Glomerular endothelial cell (primary cell): ENCODE results near the gene SYCP2. TPM values are rescaled to one million over a fixed set of nuclear protein-coding genes. Genes with fewer than 3 reads are reported as not detected.
"Not testable (repeated sequence)": the region's sequence is repeated elsewhere in the genome, so short reads cannot be mapped to it uniquely, and the experiment has no call there.

ENCODE experiments used
- DNase-seq: peaks from one replicate; pipeline ENCODE4 v3.0.0-alpha.2; 2011; ENCODE audit warnings: low read depth, low spot score; ENCODE audit errors: extremely low read depth
- total RNA-seq: library from RNA; depleted of rRNA; stranded (reverse); fragments of >200 nt; gene quantifications from 2 replicates; pipeline ENCODE4 v1.2.3, GENCODE V29; 2015

Gene SYCP2, protein sequence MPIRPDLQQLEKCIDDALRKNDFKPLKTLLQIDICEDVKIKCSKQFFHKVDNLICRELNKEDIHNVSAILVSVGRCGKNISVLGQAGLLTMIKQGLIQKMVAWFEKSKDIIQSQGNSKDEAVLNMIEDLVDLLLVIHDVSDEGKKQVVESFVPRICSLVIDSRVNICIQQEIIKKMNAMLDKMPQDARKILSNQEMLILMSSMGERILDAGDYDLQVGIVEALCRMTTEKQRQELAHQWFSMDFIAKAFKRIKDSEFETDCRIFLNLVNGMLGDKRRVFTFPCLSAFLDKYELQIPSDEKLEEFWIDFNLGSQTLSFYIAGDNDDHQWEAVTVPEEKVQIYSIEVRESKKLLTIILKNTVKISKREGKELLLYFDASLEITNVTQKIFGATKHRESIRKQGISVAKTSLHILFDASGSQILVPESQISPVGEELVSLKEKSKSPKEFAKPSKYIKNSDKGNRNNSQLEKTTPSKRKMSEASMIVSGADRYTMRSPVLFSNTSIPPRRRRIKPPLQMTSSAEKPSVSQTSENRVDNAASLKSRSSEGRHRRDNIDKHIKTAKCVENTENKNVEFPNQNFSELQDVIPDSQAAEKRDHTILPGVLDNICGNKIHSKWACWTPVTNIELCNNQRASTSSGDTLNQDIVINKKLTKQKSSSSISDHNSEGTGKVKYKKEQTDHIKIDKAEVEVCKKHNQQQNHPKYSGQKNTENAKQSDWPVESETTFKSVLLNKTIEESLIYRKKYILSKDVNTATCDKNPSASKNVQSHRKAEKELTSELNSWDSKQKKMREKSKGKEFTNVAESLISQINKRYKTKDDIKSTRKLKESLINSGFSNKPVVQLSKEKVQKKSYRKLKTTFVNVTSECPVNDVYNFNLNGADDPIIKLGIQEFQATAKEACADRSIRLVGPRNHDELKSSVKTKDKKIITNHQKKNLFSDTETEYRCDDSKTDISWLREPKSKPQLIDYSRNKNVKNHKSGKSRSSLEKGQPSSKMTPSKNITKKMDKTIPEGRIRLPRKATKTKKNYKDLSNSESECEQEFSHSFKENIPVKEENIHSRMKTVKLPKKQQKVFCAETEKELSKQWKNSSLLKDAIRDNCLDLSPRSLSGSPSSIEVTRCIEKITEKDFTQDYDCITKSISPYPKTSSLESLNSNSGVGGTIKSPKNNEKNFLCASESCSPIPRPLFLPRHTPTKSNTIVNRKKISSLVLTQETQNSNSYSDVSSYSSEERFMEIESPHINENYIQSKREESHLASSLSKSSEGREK (N-terminal part only)
- 0.05 and 0.23 TPM in 2 replicates for total RNA-seq

DNA sequence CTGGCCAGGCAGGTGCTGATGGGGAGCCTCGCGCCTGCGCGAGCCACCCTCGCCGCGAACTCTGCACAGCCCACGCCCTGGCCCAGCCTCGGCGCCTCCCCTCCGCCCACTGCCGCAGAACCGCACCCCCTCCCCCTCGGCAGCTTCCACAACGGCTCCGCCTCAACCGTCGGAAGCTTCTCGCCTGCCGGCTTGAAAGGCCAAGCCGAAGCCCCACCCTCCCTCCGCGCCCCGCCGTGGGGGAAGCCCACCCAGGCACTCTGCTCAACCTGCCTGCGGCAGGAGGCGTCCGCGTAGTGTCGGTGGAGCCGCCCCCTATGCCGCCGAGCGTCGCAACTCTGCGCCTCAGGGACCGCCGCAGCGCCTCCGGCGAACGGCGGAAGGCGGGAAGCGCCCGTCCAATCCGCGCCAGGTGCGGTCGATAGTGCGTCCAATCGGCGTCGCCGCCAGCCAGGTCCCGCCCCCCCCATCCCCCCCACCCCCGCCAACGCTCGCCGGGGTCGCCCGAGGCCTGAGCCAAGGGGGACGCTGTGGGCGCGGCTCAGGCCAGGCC, at the start of gene SYCP2:
Gene SYCP2 (minus strand): TSS at position 342 of the 553 bp plus-strand sequence. CDS start 11,224 bp downstream, outside the sequence.
- no peak for DNase-seq

DNA sequence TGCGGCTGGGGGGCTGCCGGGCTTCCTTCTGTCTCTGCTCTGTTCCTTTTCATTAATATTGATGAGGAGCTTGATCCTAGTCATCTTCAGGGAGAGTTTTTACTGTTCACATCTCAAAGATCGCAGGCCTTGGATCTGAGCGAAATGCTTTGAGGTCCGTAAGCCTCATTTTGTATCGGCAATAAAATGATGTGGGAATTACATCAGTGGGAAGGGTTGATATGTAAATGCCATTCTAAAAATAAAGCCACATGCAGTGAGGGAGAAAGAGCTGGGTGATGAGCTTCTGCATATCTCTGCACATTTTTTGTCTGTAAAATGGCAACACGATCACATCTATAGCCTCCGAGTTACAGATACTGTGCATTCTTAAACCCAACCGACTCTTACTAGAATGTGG, 49.6 kb upstream of the SYCP2 start:
- no peak for DNase-seq

DNA sequence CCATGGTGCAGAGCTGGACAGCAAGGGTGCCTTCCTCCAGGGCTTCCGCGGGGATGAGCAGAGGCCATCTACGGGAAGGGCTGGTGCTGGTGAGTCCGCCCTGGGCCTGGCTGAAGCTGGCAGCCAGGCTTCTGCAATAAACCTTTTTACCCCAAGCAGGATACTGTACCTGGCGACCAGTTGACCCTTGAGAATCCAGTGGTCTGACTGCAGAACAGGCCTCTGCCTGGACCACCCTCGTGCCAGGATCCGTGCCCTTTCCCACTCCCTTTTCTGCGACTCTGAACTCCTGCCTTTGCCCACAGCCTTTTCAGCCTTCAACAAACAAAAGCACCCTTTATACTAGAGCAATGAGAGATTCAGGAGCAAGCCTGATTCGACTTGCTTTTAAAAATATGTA, 43.6 kb upstream of the SYCP2 start:
- no peak for DNase-seq

DNA sequence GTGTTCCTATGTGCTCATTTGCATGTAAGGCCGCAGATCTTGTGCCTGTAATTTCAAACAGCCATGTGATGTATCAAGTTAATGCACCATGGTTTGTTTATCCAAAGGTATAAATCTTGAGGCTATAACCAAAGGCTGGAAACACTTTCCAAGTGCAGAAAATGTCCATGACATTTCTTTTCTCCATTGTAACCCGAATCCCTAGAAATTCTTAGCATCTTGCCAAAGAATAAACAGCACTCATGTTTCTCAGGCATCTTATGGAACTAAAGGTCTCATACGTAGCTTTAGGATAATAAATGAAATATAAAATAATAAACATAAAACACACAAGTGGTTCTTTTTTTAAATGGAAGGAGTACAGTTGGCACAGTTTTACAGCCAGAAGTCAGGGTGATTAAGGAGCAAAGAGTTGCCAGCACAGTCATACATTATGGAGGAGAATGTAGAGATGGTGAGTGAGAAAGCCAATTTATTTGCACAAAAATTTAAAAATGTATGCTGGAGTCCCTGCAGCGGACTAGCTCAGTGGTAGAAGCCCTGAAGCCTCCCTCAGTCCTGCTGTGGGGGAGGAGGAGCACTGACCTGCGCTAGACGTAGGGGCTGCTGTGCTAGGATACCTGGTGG, 42.8 kb upstream of the SYCP2 start:
- no peak for DNase-seq

DNA sequence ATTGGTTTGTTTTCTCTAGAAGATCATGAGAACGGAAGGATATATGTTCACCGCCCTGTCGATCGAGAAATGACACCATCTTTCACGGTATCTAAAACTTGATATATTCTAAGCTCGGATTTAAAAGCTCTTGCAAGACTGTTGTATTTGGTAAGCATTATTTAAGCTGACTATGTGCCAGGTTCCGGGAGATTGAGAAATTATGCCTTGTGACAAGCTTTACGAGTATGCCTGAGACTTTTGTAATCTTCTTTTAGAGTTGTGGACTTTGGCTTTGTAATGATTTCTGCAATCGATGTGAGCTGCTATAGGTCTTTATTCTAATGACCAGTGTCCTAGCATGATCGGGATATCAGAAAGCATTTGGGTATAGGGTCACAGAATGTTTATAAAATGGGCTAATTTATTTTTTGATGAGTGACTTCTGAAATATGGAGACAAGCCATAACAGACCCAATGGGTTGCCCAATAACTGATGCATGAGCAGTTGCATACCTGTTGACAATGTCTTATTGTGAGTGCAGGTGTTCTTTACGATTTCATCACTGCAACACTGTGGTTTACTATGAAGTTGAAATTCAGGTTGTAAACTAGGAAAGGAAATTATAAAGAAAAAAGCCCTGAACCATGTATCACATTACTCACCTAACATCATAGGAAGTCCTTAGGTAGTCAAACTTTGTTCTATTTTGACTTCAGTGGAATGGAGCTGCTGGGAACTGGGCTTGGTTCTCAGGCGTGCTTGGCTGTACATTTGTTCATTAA, 38.8 kb upstream of the SYCP2 start:
- DNase-seq, result no peak

DNA sequence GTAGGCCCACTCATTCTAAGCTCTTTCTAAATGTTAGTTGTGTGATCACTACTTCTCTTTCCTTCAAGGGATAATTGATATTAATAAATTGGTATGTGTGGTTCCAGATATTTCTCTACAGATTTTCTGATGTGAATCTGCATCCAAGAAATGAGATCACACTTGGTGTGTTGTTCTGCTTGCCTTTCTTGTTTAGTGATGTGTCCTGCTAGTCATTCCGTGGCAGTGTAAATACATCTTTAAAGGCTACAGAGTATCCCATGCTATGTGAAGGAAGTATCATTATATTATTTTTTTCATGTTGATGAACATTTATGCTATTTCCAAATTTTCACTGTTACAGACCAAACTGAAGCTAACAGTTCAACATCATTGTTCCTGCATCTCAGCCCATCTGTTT, 38.0 kb upstream of the SYCP2 start:
- no peak for DNase-seq

DNA sequence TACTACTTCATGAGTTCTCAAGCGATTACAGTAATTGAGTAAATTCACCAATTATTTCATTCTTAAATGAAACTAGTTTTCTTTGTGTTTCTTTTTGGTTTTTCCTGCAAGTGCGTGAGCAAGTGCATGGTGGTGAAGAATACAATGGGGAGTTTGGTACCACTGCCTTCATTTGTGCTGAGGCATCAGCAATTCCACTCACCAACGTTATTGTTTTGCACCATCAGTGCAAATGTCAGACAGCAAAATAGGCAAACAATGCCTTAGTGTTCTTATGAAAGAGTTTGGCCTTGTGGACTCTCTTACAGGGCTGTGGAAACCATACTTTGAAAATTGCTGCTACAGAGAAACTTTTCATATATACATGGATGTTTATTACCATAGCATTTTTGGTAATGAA, 33.0 kb upstream of the SYCP2 start:
- DNase-seq, result no peak

DNA sequence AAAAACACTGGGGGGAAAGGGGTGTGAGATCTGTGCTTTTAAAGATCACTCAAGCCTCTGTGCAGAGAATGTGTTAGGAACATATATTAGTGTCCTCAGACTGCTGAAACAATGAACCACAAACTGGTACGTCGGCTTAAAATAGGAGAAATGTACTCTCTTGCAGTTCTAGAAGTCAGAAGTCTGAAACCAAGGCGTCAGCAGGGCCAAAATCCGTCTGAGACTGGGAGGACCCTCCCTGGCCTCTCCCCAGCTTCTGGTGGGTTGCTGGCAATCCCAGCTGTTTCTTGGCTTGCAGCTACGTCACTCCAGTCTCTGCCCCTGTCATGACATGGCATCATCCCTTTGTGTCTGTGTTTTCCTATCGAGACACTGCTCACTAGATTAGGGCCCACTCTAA, 28.7 kb upstream of the SYCP2 start:
- DNase-seq, result no peak

DNA sequence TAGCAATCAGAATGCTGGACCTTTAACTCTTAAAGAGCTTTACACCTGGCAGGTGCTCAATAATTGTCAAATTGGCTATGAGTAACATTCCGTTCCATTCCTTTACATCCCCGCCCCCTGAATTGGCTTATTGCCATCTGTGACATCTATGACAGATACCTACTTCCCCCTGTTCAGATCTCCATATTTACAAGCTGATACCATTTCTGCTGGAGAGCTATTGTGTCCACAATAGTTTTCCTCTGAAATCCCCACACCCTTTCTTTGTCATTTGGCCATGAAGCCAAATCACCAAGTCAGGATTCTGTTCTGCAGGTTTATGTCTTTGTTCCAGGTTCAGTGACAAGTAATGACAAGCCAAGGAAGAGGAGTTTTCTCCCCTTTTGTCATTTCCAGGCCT, 28.0 kb upstream of the SYCP2 start:
- no peak for DNase-seq

DNA sequence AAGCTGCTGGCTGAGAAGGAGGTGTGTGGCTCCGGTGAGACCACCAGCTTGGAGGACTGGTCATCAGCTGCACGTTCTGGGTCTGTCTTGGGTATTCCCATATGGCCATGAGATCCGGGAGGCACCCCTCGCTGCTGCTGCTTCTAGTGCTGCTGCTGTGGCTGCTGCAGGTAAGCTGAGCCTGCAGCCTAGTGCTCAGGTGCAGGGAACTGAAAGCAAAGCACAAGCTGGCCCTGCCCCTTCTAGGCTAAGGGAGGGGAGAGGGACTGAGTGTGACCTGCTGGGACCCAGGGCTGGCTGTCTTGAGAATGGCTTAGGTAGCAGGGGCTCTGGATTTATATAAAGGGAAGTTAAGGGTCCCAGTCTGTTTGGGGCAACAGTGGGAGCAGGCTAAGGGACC, 25.2 kb upstream of the SYCP2 start:
- DNase-seq, result no peak

DNA sequence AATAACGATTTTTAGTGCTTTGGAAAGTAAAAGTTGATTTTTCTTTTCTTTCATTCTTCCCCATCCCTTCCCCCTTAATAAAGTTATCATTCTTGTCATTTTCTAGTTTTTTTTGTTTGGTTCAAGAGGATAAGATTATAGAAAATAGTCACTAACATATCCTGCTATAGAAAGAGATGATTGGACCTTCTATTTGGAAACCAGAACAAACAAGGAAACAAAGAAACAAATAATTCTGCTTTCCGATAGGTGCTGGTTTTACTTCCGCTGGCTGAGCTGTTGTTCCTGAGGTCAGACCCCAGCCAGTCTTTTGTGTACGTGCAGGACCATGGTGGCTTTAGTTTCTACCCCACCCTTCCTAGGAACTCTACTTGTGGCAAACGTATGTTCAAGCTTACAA, 24.7 kb upstream of the SYCP2 start, which contains the start of gene CDH26:
Gene CDH26 (plus strand): TSS at position 301 of the 400 bp plus-strand sequence. CDS start 304 bp downstream, outside the sequence.
- DNase-seq, result no peak

DNA sequence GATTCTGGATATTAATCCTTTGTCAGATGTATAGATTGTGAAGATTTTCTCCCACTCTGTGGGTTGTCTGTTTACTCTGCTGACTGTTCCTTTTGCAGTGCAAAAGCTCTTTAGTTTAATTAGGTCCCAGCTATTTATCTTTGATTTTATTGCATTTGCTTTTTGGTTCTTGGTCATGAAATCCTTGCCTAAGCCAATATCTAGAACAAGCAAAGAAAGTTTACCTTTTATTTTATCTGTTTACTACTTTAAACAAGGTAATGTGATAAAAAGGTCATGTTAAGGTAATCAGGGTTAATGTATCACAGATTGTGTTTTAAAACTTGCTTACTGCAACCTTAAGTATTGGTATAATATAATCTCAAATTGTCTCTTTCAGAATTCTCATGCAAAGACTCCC, 24.1 kb upstream of the SYCP2 start:
- not testable (repeated sequence) for DNase-seq

DNA sequence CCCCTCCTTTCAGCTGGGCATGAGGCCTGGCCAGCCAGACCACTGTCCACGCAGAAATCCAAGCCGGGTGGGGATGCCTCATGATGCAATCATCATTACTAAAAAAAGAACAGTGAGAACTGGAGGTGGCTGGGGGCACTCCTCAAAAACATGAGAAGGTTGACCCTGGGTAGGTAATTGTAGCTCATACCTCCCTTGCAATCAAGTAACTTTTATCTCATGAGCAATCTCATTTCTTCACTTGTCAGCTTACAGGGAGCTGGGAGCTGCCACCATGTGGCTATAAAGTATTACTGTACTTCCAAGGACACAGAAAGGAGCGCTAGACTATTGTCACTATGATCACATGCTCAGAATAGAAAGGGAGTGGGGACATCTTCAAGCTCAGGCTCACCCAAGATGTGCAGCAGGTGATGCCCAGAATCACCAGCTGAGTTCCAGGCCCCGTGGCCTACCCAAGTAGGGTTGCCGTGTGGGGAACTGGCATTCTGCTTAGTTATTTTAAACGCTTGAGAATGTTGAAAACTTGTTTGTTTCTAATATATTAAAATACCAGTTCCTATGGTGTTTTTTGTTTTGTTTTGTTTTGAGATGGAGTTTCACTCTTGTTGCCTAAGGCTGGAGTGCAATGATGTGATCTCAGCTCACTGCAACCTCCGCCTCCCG, 21.8 kb upstream of the SYCP2 start:
- no peak for DNase-seq

DNA sequence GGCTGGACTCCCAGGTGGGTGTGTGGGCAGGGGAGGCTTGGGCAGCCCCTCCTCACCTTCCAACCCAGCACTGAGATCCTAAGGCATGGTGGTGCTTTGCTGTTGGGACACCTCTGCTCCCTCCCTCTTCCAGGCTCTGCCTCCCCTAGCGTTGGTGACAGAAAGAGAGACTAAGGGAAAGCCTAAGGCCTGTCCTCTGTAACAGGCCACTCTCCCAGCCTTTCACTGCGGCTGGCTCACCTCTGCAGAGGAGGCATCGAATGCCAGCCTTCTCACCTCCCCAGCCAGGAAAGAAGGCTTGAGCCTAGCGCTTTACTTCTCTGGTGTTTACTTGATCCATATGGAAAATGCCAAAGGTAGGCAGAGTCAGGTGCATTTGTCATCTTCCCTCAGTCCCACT, 21.3 kb upstream of the SYCP2 start:
- DNase-seq, result no peak

DNA sequence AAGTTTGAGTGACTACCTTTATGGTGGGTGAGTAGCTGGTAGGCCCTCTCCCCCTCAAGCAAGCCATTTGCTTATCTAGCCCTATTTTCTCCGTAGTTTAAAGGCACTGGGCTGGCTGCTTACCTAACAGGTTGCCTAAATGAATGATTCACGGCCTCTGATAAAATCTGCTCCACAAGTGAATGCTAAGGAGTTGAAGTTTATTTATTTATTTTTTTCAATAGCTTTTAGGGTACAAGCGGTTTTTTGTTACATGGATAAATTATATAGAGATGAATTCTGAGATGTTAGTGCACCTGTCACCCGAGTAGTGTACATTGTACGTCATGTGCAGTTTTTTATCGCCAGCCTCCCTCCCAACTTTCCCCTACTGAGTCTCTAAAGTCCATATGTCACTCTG, 16.5 kb upstream of the SYCP2 start:
- no peak for DNase-seq

DNA sequence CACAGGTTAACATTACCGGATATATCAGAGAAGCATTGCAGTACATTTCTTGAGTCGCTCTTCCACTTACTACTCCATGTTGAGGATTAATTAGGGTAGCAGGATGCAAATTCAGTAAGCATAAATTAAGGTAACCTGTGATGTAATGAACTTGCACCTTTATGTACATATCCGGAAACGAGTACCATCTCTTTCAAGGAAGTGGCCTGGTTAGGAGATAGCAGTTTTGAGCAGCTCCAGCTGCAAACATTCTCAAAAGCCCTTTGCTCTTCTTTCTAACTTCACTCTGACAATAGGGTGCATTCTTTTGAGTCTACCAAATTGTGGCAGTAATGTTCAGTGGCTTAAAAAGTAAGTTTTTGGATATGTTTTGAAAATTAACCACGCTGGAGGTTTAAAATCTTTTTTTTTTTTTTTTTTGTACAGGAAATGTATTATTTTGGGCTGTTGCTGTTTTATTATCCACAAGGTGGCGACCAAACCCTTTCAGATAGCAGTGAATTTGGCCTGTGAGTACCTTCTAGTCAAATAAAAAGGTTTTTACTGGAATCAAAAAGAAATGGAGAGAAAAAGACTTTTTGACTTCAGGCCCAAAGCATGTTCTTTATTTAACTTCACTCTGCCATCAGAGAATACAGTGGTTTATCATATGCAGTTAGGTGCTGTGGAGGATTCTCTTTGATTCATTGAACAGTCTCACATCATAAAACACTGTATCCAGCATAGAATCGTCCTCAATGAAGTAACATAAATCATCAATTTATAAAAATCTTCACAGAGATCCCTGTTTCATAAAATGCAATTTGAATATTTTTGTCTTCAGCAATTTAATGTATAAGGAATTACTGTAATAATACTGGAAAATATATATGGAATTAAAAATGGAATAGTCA, 15.6 kb upstream of the SYCP2 start:
- DNase-seq, result no peak

DNA sequence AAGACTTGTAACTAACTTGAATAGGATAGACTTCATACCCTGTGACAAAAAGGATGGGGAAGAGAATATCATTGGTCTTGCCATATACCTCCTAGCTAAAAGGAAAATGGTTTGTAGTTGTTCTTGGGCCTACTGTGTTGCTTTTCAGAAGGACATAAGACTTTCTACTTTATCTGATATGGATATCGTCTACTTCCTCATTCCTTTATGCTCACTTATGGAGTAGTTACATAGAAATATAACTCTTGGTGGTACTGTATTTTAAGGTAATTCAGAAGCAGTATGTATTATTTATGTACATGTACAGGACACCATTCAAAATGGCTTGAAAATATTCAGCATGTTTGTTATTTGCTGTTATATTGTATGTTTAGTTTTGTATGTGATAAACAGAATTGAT, 14.8 kb upstream of the SYCP2 start:
- no peak for DNase-seq

DNA sequence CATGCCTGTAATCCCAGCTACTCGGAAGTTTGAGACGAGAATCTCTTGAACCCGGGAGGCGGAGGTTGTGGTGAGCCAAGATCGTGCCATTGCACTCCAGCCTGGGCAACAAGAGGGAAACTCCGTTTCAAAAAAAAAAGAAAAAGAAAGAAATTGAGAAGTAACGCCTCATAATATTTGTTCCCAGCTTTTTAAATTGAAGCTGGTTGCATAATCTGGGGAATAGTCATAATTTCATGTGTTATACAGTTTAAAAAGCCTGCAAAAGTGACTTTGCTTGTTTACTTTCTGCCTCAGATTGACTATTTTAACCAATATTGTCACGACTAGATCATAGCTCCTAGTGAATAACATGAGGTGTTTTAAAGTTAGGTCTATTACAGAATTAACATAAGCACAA, 13.9 kb upstream of the SYCP2 start:
- DNase-seq, result no peak
